Measurements from ENCODE around the gene STRIT1.
A peak's percentile ranks its signal among the peaks of the same experiment; 100 is the strongest.
"Not testable (repeated sequence)": the region's sequence is repeated elsewhere in the genome, so short reads cannot be mapped to it uniquely, and the experiment has no call there.

The STRIT1 gene

GRCh38 chr3:155302891-155303290, 9.4 kb upstream of the STRIT1 start:
- TF ChIP-seq GATA1 (IDR thresholded peaks at IDR 0.05; ENCODE audit: low read depth, low read length) (no peak), POLR2A (IDR thresholded peaks at IDR 0.05; ENCODE audit: low read length) (no peak)
- DNase-seq = no peak

GRCh38 chr3:155302481-155302880, 9.0 kb upstream of the STRIT1 start:
- TF ChIP-seq POLR2A (IDR thresholded peaks at IDR 0.05; ENCODE audit: low read length) (no peak), GATA1 (IDR thresholded peaks at IDR 0.05; ENCODE audit: low read depth, low read length) (no peak)
- no peak for DNase-seq

GRCh38 chr3:155297100-155297499, 3.6 kb upstream of the STRIT1 start:
- TF ChIP-seq GATA1 (IDR thresholded peaks at IDR 0.05; ENCODE audit: low read depth, low read length) (no peak), POLR2A (IDR thresholded peaks at IDR 0.05; ENCODE audit: low read length) (no peak)
- DNase-seq = no peak

DNA sequence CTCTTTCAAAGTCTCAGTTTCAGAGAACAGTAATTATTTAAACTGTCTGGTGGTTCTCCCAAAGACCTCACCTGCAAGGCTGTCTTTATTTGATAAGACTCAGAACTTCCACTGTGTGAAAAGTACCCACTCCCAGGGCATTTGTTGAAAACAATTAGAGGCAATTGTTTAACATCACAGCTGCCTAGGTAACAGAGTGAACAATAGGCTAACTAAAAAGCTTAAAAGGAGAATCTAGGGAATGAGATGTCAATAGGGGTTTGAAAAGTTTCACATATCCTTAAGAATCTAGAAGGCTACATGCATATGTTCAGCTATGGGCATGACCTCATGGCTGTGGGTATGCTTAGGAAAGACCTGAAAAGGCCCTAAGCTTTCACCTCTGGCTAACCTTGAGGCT, 2.9 kb upstream of the STRIT1 start:
- no peak for TF ChIP-seq GATA1 (IDR thresholded peaks at IDR 0.05; ENCODE audit: low read depth, low read length)
- TF ChIP-seq POLR2A (IDR thresholded peaks at IDR 0.05; ENCODE audit: low read length) = no peak
- no peak for DNase-seq

GRCh38 chr3:155292693-155293092, 790 bp downstream of the STRIT1 start:
- DNase-seq = no peak
- TF ChIP-seq GATA1 (IDR thresholded peaks at IDR 0.05; ENCODE audit: low read depth, low read length) = no peak
- no peak for TF ChIP-seq POLR2A (IDR thresholded peaks at IDR 0.05; ENCODE audit: low read length)

DNA sequence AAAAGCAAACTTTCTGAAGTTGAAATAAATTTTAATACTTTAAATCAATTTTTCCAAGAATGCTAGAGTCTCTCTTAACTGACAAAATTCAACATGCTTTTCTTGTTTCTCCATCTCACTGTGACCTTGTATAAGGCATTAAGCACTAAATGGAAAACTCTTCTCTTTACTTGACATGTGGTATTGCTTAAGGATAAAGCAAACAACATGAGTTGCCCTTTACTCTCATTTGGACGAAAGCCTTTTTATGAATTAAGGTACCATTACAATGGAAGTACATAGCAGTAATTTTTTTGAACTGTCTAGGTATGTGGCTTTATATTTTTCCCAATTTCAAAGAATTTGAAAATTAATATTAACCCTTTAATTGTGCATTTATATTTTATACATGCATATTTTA, 1.4 kb downstream of the STRIT1 start:
- no peak for DNase-seq
- no peak for TF ChIP-seq POLR2A (IDR thresholded peaks at IDR 0.05; ENCODE audit: low read length)
- TF ChIP-seq GATA1 (IDR thresholded peaks at IDR 0.05; ENCODE audit: low read depth, low read length) = no peak

DNA sequence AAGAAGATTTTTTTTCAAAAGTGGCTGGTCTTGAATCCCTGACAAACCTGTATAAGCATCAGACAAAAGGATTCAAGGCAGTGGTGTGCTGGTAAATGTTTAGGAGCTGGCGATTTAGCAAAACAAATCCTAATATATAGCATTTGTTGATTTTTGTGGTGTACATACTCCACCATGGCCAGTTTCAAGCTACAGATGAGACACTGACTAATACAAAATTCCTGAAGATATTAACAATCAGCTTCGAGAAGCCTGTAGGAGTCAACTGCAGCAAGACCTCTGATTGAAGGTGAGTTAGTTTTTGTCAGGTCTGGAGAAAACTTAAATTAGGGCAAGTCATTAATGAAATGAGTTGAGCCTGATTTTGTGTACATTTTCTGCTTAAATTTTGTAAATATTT, 6.7 kb downstream of the STRIT1 start:
- TF ChIP-seq POLR2A (IDR thresholded peaks at IDR 0.05; ENCODE audit: low read length) (no peak), GATA1 (IDR thresholded peaks at IDR 0.05; ENCODE audit: low read depth, low read length) (no peak)
- no peak for DNase-seq

GRCh38 chr3:155285936-155286335, 7.5 kb downstream of the STRIT1 start:
- no peak for DNase-seq
- TF ChIP-seq POLR2A (IDR thresholded peaks at IDR 0.05; ENCODE audit: low read length) = no peak
- no peak for TF ChIP-seq GATA1 (IDR thresholded peaks at IDR 0.05; ENCODE audit: low read depth, low read length)

DNA sequence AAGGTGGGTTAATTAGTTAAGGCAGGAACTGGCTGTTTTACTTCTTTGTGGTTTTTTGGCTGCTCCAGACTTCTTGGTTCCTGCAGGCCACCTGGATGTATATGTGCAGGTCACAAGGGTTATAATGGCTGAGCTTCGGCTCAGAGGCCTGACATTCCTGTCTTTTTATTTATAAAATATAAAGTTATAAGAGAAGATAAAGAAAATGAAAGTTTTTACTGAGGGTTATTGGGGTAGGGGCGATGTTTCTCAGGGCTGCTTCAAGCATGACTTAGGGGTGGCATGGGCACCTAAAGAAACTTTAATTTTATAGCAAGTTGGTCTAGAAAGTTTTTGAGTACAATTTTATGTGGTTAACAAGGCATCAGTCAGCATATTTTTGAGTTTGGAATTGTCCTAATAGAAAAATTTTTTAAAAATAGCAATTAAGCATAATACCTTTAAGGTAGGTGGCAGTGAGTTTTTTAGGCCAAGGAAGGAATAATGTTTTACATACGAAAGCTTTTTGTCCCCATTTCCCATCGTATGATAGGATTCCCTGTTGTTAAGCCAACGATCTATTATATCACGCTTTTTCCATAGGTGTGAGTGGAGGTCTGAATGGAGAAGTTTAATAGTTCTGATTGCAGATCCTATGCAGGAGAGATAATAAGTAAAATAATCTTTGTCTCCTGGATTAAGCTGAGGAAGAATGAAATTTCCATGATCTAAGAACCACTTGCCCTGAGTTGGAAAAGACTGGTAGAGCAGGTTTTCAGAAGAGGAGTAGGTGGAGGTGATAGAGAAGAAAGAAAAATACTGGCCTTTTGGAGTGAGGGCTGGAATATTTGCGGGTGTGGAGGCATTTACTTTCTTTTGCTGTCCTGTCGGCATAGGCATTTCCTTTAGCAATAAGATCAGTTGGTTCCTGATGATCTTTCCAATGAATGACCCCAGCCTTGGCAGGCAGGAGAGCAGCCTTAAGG, 10.1 kb downstream of the STRIT1 start:
- TF ChIP-seq GATA1 (IDR thresholded peaks at IDR 0.05; ENCODE audit: low read depth, low read length) (no peak), POLR2A (IDR thresholded peaks at IDR 0.05; ENCODE audit: low read length) (no peak)
- DNase-seq = no peak

DNA sequence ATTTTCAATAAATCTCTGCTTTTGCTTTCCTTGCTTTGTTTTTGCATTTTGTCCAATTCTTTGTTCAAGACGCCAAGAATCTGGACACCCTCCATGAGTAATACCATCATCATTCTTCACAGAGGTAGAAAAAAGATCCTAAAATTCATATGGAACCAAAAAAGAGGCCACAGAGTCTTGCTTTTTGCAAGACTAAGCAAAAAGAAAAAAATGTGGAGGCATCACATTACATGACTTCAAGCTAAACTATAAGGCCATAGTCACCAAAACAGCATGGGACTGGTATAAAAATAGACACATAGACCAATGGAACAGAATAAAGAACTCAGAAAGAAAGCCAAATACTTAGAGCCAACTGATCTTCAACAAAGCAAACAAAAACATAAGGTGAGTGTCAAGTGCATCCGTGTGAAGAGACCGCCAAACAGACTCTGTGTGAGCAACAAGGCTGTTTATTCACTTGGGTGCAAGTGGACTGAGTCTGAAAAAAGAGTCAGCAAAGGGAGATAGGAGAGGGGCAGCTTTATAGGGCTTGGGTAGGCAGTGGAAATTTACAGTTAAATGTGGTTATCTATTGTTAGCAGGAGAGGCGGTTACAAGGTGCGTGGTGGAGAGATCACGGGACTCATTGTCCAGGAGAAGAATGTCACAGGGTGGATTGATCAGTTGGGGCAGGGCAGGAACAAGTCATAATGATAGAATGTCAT, 10.9 kb downstream of the STRIT1 start:
- DNase-seq = peak; percentile 51 to 89
- no peak for TF ChIP-seq GATA1 (IDR thresholded peaks at IDR 0.05; ENCODE audit: low read depth, low read length)
- peak; percentile 30 for TF ChIP-seq POLR2A (IDR thresholded peaks at IDR 0.05; ENCODE audit: low read length)

DNA sequence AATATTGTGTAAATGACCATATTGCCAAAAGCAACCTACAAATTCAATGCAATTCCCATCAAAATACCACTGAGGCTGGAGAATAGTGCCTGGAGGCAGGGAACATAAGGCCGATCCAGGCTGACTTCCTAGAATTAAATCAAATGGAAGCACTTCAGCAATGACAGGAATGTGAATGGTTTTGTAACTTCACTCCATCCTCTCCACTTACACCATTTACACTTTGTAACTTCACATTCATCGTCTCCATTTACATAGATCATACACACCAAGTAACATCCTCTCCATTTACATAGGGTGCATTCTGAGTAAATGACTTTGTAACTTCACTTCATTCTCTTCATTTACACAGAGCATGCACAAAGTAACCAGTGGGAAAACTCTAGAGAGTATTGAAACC, 11.6 kb downstream of the STRIT1 start:
- TF ChIP-seq GATA1 (IDR thresholded peaks at IDR 0.05; ENCODE audit: low read depth, low read length) = no peak
- TF ChIP-seq POLR2A (IDR thresholded peaks at IDR 0.05; ENCODE audit: low read length) = no peak
- DNase-seq = no peak

DNA sequence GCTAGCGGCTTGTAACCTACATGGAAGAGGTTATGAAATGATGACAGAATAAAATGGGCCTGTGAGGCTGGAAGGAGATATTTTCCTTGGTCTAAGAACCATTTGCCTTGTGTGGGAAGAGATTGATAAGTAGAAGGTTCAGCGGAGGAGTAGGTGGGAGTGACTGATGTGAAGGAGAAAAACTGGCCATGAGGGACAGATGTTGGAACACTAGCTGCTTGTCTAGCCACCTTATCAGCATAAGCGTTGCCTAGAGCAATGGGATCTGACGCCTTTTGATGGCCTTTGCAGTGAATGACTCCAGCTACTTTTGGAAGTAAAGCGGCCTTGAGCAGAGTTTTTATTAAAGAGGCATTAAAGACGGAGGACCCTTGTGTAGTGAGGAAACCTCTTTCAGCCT, 17.4 kb downstream of the STRIT1 start:
- DNase-seq = not testable (repeated sequence)

- DNase-seq = not testable (repeated sequence)
These were observed 18.2 kb downstream of the STRIT1 start for GRCh38 chr3:155275159-155275754.

DNA sequence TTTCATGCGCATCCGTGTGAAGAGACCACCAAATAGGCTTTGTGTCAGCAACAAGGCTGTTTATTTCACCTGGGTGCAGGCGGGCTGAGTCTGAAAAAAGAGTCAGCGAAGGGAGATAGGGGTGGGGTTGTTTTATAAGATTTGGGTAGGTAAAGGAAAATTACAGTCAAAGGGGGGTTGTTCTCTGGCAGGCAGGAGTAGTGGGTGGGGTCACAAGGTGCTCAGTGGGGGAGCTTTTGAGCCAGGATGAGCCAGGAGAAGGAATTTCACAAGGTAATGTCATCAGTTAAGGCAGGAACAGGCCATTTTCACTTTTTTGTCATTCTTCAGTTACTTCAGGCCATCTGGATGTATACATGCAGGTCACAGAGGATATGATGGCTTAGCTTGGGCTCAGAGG, 19.0 kb downstream of the STRIT1 start:
- not testable (repeated sequence) for DNase-seq

DNA sequence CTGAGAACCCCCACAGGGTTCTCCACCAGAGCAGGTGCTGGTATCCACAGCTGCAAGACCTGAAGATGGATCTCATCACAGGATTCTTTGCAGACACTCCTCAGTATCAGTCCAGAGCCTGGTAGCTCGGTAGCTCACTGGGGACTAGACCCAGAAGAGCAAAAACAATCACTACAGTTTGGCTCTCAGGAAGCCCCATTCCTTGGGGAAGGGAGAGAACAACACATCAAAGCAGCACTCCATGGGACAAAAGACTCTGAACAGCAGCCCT, 22.2 kb downstream of the STRIT1 start:
- no peak for TF ChIP-seq GATA1 (IDR thresholded peaks at IDR 0.05; ENCODE audit: low read depth, low read length)
- TF ChIP-seq POLR2A (IDR thresholded peaks at IDR 0.05; ENCODE audit: low read length) = no peak
- no peak for DNase-seq

Measured in erythroblast (primary cell).